ENCODE data around the gene KCNJ9. TPM values are rescaled to one million over a fixed set of nuclear protein-coding genes. Genes with fewer than 3 reads are reported as not detected.

Gene KCNJ9
- total RNA-seq, 1 donor from 2014 or later = not detected

- peaks cover 9% of the 10 kb centered on the region for H3K4me1 Mint-ChIP-seq (ENCODE audit: low read depth)
- no peak for DNase-seq (ENCODE audit: low spot score)
- H3K27me3 Mint-ChIP-seq (ENCODE audit: low read depth) = peaks cover 82% of the 10 kb centered on the region
- H3K27ac Mint-ChIP-seq (ENCODE audit: unreplicated experiment) = no peak overlapping the region
- H3K9me3 Mint-ChIP-seq (ENCODE audit: low read depth) = no peaks in the 10 kb centered on the region
- H3K4me3 Mint-ChIP-seq (ENCODE audit: unreplicated experiment) = no peak overlapping the region
- no peaks in the 10 kb centered on the region for H3K36me3 Mint-ChIP-seq (ENCODE audit: low read depth)
- no peak for TF ChIP-seq CTCF (IDR thresholded peaks at IDR 0.05)
Measured at GRCh38 chr1:160050619-160051018, 30.7 kb upstream of the KCNJ9 start.

GRCh38 chr1:160052936-160053335 lies 28.4 kb upstream of the KCNJ9 start:
- DNase-seq (ENCODE audit: low spot score) = no peak
- TF ChIP-seq CTCF (IDR thresholded peaks at IDR 0.05) = no peak
- no peaks in the 10 kb centered on the region for H3K4me1 Mint-ChIP-seq (ENCODE audit: low read depth)
- H3K9me3 Mint-ChIP-seq (ENCODE audit: low read depth) = no peaks in the 10 kb centered on the region
- H3K27ac Mint-ChIP-seq (ENCODE audit: unreplicated experiment) = no peak overlapping the region
- peaks cover 86% of the 10 kb centered on the region for H3K27me3 Mint-ChIP-seq (ENCODE audit: low read depth)
- H3K4me3 Mint-ChIP-seq (ENCODE audit: unreplicated experiment) = no peak overlapping the region
- H3K36me3 Mint-ChIP-seq (ENCODE audit: low read depth) = no peaks in the 10 kb centered on the region

- DNase-seq (ENCODE audit: low spot score) = no peak
- no peaks in the 10 kb centered on the region for H3K36me3 Mint-ChIP-seq (ENCODE audit: low read depth)
- no peaks in the 10 kb centered on the region for H3K4me1 Mint-ChIP-seq (ENCODE audit: low read depth)
- H3K9me3 Mint-ChIP-seq (ENCODE audit: low read depth) = no peaks in the 10 kb centered on the region
- H3K27me3 Mint-ChIP-seq (ENCODE audit: low read depth) = peaks cover 86% of the 10 kb centered on the region
- no peak overlapping the region for H3K4me3 Mint-ChIP-seq (ENCODE audit: unreplicated experiment)
- no peak for TF ChIP-seq CTCF (IDR thresholded peaks at IDR 0.05)
- no peak overlapping the region for H3K27ac Mint-ChIP-seq (ENCODE audit: unreplicated experiment)
Measured at GRCh38 chr1:160053548-160054365, 27.6 kb upstream of the KCNJ9 start.

DNA sequence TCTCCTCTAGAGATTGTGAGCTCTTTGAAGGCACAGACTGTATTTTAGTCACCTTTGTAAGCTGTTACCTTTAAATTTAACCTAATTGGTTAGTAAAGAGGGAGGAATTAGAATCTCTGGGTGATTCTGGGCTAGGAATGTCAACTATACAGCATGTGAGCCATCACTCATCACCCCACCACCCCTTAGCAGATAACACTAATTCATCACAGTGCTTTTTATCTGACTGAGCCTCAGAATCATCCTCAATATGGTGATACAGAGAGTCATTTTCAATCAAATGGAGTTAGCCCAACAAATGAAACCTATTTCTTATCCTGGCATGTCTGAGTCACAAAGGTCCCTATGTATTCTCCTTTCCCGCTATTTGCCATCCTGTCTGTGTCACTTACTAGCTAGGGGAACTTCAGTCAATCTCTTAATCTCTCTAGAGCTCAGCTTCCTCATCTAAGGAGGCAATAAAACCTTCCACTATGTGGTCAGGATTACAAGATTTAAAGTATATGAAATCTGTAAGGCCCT lies 24.6 kb upstream of the KCNJ9 start:
- no peak overlapping the region for H3K27ac Mint-ChIP-seq (ENCODE audit: unreplicated experiment)

GRCh38 chr1:160058087-160058486 lies 23.3 kb upstream of the KCNJ9 start:
- no peak for DNase-seq (ENCODE audit: low spot score)
- peaks cover 79% of the 10 kb centered on the region for H3K27me3 Mint-ChIP-seq (ENCODE audit: low read depth)

More for the DNA sequence above, 24.6 kb upstream of the KCNJ9 start:
- DNase-seq (ENCODE audit: low spot score) = no peak
- Mint-ChIP-seq H3K9me3 (ENCODE audit: low read depth) (no peaks in the 10 kb centered on the region), H3K27me3 (ENCODE audit: low read depth) (peaks cover 90% of the 10 kb centered on the region), H3K36me3 (ENCODE audit: low read depth) (no peaks in the 10 kb centered on the region), H3K4me3 (ENCODE audit: unreplicated experiment) (no peak overlapping the region), H3K4me1 (ENCODE audit: low read depth) (no peaks in the 10 kb centered on the region)
- TF ChIP-seq CTCF (IDR thresholded peaks at IDR 0.05) = no peak

More at GRCh38 chr1:160058087-160058486, 23.3 kb upstream of the KCNJ9 start:
- Mint-ChIP-seq H3K27ac (ENCODE audit: unreplicated experiment) (no peak overlapping the region), H3K4me1 (ENCODE audit: low read depth) (no peaks in the 10 kb centered on the region), H3K4me3 (ENCODE audit: unreplicated experiment) (no peak overlapping the region), H3K9me3 (ENCODE audit: low read depth) (no peaks in the 10 kb centered on the region), H3K36me3 (ENCODE audit: low read depth) (no peaks in the 10 kb centered on the region)
- peak; percentile 48 for TF ChIP-seq CTCF (IDR thresholded peaks at IDR 0.05)
